HEK293 (cell line): ENCODE results near the gene SPIB.
A peak's percentile ranks its signal among the peaks of the same experiment; 100 is the strongest.

Experiments
- CTCF ChIA-PET: fragments of 350-600 bp; formaldehyde crosslinking; extraction: SDS; loops from one replicate; lab custom pipeline; 2021; ENCODE audit warnings: antibody characterized with exemption; lab: Yijun Ruan, JAX
- POLR2A ChIA-PET: fragments of 300-600 bp; formaldehyde crosslinking; extraction: SDS; loops from one replicate; lab custom pipeline; 2020; ENCODE audit warnings: antibody characterized with exemption, inconsistent platforms; lab: Yijun Ruan, JAX
- H3K27ac ChIP-seq: fragments of 200-500 bp; sonication (Bioruptor generic); 2 replicates; pipeline ENCODE4 v1.5.1; 2014; ENCODE audit warnings: low read depth, low read length, control low read depth, inconsistent platforms; ENCODE audit errors: extremely low read depth
- H3K36me3 ChIP-seq, 2 experiments: fragments of 200-500 bp in 1 of 2; sonication (Bioruptor generic) in 1 of 2; 1 replicate in 1 of 2; 2 replicates in 1 of 2; pipeline ENCODE4 v1.5.1; 2014 to 2017; ENCODE audit warnings: inconsistent platforms in 2 of 2, low read length in 2 of 2; ENCODE audit not compliant: control insufficient read depth in 2 of 2, insufficient read depth in 1 of 2
- H3K4me1 ChIP-seq: fragments of 200-500 bp; sonication (Bioruptor generic); 2 replicates; pipeline ENCODE4 v1.5.1; 2014; ENCODE audit warnings: mild to moderate bottlenecking, low read length, inconsistent platforms; ENCODE audit not compliant: control insufficient read depth, insufficient read depth
- H3K4me3 ChIP-seq: 2 replicates; pipeline ENCODE4 v1.5.1; 2011; ENCODE audit warnings: low read depth, mild to moderate bottlenecking, control low read depth, low read length, moderate library complexity
- H3K9me3 ChIP-seq: fragments of 200-500 bp; sonication (Bioruptor generic); 2 replicates; pipeline ENCODE4 v1.5.1; 2014; ENCODE audit warnings: low read depth, low read length, inconsistent platforms; ENCODE audit not compliant: control insufficient read depth, insufficient read depth
- BCL11B ChIP-seq: fragments of 450-650 bp; formaldehyde crosslinking; IDR thresholded peaks from 2 replicates; pipeline ENCODE4 v1.5.1; 2016; ENCODE audit warnings: low read depth, missing biosample characterization, missing genetic modification characterization
- BCL6B ChIP-seq: fragments of 450-650 bp; formaldehyde crosslinking; IDR thresholded peaks from 2 replicates; pipeline ENCODE4 v1.5.1; 2017; ENCODE audit warnings: missing biosample characterization, missing genetic modification characterization
- CTCF ChIP-seq: fragments of 450-650 bp; formaldehyde crosslinking; IDR thresholded peaks from 2 replicates; pipeline ENCODE4 v1.5.1; 2016; ENCODE audit warnings: missing biosample characterization, missing genetic modification characterization
- KLF1 ChIP-seq: fragments of 450-650 bp; formaldehyde crosslinking; IDR thresholded peaks from 2 replicates; pipeline ENCODE4 v1.5.1; 2016; ENCODE audit warnings: missing biosample characterization, missing genetic modification characterization
- KLF9 ChIP-seq: fragments of 450-650 bp; formaldehyde crosslinking; IDR thresholded peaks from 2 replicates; pipeline ENCODE4 v1.5.1; 2016; ENCODE audit warnings: missing biosample characterization, missing genetic modification characterization, low read depth
- ZBTB6 ChIP-seq: fragments of 450-650 bp; formaldehyde crosslinking; IDR thresholded peaks from 2 replicates; pipeline ENCODE4 v1.5.1; 2017; ENCODE audit warnings: missing biosample characterization, missing genetic modification characterization
- ZNF274 ChIP-seq, 2 experiments: fragments of 200-500 bp in 1 of 2; fragments of 450-650 bp in 1 of 2; sonication (Bioruptor generic) in 1 of 2; formaldehyde crosslinking in 1 of 2; IDR thresholded peaks; 2 replicates each; pipeline versions ENCODE4 v1.5.1 to v1.6.1; 2014 to 2016; ENCODE audit warnings: borderline replicate concordance in 1 of 2, inconsistent platforms in 1 of 2, low read length in 1 of 2, missing biosample characterization in 1 of 2, missing genetic modification characterization in 1 of 2
- ZNF354C ChIP-seq: fragments of 450-650 bp; formaldehyde crosslinking; IDR thresholded peaks from 2 replicates; pipeline ENCODE4 v1.5.1; 2016; ENCODE audit warnings: missing biosample characterization, missing genetic modification characterization, low read depth, borderline replicate concordance
- ZNF416 ChIP-seq: fragments of 450-650 bp; formaldehyde crosslinking; IDR thresholded peaks from 2 replicates; pipeline ENCODE4 v1.5.1; 2016; ENCODE audit warnings: missing biosample characterization, missing genetic modification characterization
- ZNF433 ChIP-seq: fragments of 450-650 bp; formaldehyde crosslinking; IDR thresholded peaks from 2 replicates; pipeline ENCODE4 v1.5.1; 2016; ENCODE audit warnings: missing biosample characterization, missing genetic modification characterization, low read depth
- ZNF596 ChIP-seq: fragments of 450-650 bp; IDR thresholded peaks from 2 replicates; pipeline ENCODE4 v1.5.0; 2018; ENCODE audit warnings: missing biosample characterization, mild to moderate bottlenecking, missing genetic modification characterization, moderate library complexity
- ZNF626 ChIP-seq: fragments of 450-650 bp; sonication (Bioruptor Pico); formaldehyde crosslinking; IDR thresholded peaks from 2 replicates; pipeline ENCODE4 v1.5.1; 2018; ENCODE audit warnings: missing biosample characterization, missing genetic modification characterization, inconsistent platforms
- ZNF629 ChIP-seq: fragments of 450-650 bp; formaldehyde crosslinking; IDR thresholded peaks from 2 replicates; pipeline ENCODE4 v1.5.1; 2017; ENCODE audit warnings: missing biosample characterization, missing genetic modification characterization
- TF ChIP-seq, protein P1 (sequence below): fragments of 450-650 bp; formaldehyde crosslinking; IDR thresholded peaks from 2 replicates; pipeline ENCODE4 v1.5.1; 2016; ENCODE audit warnings: missing biosample characterization, missing genetic modification characterization, borderline replicate concordance
- TF ChIP-seq, protein P2 (sequence below): fragments of 450-650 bp; IDR thresholded peaks from 2 replicates; pipeline ENCODE4 v1.5.1; 2018; ENCODE audit warnings: missing biosample characterization, missing genetic modification characterization
- TF ChIP-seq, protein P3 (sequence below): fragments of 450-650 bp; formaldehyde crosslinking; IDR thresholded peaks from 2 replicates; pipeline ENCODE4 v1.5.1; 2016; ENCODE audit warnings: missing biosample characterization, missing genetic modification characterization

Gene SPIB

DNA sequence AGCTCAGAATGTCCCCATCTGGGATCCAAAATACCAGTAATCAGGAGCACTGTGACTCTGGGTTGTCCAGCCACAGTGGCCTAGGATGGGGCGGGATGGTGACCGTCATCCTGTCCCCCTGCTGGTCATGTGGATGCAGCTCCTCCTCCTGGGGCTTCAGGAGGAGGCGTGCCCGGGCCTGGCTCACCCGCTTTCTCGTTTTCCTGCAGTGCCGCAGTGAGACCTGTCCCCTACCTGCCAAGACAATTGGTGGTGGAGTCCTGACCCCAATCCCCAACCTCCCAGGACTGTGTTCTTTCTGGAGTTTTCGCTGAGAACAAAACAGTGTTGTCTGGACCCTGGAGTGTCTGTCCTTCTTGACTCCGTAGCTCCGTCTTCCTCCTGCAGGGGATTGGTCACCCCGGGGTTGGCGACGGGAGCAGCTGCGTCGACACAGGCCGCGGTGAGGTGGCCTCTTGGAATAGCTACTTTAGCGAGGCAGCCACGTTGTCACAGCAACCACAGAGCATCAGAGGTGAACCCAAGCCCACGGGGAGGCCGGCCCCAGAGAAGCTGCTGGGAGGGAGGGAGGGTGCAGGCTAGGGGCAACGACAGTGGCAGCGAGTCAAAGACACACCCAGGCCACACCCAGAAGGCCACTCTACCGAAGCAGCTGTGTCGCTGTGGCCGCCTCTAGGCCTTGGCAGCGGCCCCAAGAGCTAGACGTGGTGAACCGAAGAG is 47.4 kb downstream of the SPIB start:
- CTCF ChIA-PET = interaction anchor here (1.0 to 2.8 kb wide), 6 partner anchors 18 to 109 kb away, joined by 3 to 11 read pairs (median 3); no protein-coding TSS in a partner anchor
- no peak for TF ChIP-seq ZNF433
- TF ChIP-seq CTCF = 0 out of 2 replicates have a peak, but pooled peaks have one; percentile 14
- TF ChIP-seq BCL11B (tag by site-specific recombination) = no peak
- no peak for TF ChIP-seq ZNF416 (tag by site-specific recombination)
- peak; percentile 81 for TF ChIP-seq KLF1
- TF ChIP-seq, protein P1, sequence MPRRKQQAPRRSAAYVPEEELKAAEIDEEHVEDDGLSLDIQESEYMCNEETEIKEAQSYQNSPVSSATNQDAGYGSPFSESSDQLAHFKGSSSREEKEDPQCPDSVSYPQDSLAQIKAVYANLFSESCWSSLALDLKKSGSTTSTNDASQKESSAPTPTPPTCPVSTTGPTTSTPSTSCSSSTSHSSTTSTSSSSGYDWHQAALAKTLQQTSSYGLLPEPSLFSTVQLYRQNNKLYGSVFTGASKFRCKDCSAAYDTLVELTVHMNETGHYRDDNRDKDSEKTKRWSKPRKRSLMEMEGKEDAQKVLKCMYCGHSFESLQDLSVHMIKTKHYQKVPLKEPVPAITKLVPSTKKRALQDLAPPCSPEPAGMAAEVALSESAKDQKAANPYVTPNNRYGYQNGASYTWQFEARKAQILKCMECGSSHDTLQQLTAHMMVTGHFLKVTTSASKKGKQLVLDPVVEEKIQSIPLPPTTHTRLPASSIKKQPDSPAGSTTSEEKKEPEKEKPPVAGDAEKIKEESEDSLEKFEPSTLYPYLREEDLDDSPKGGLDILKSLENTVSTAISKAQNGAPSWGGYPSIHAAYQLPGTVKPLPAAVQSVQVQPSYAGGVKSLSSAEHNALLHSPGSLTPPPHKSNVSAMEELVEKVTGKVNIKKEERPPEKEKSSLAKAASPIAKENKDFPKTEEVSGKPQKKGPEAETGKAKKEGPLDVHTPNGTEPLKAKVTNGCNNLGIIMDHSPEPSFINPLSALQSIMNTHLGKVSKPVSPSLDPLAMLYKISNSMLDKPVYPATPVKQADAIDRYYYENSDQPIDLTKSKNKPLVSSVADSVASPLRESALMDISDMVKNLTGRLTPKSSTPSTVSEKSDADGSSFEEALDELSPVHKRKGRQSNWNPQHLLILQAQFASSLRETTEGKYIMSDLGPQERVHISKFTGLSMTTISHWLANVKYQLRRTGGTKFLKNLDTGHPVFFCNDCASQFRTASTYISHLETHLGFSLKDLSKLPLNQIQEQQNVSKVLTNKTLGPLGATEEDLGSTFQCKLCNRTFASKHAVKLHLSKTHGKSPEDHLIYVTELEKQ (tag by site-specific recombination) = no peak
- TF ChIP-seq ZNF626 (tag by site-specific recombination) = no peak
- TF ChIP-seq ZNF596 (tag by site-specific recombination) = no peak
- POLR2A ChIA-PET = interaction anchor here (0.6 to 1.7 kb wide), 5 partner anchors 11 to 137 kb away, joined by 3 to 5 read pairs (median 5); partner anchors contain the start of gene POLD1
- Histone ChIP-seq H3K27ac (no peak overlapping the region), H3K36me3 (no peaks in the 10 kb centered on the region), H3K9me3 (no peaks in the 10 kb centered on the region), H3K4me1 (no peaks in the 10 kb centered on the region), H3K4me3 (no peak overlapping the region)

DNA sequence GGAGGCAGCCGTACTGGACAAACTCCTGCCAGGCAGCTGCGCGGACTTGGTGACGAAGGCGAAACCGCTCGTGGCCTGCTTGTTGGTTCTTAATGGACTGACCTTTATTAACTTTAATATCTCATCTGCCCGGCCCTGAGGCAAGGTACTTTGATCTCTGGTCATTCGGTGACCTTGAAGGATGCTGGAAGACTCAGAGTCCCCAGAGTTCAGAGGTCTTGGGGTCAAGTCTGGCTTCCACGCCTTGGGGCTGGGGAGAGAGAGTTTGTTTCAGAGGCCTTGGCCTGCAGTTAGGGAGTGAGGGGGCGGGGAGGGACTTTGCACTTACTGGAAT is 47.9 kb downstream of the SPIB start:
- ChIA-PET POLR2A (no interaction called here), CTCF (interaction anchor here (1.0 to 2.8 kb wide), 4 partner anchors 96 to 109 kb away, joined by 3 to 11 read pairs (median 4); no protein-coding TSS in a partner anchor)
- H3K9me3 ChIP-seq = no peaks in the 10 kb centered on the region
- no peak overlapping the region for H3K27ac ChIP-seq
- H3K36me3 ChIP-seq = no peaks in the 10 kb centered on the region
- H3K4me3 ChIP-seq = no peak overlapping the region
- no peaks in the 10 kb centered on the region for H3K4me1 ChIP-seq
- TF ChIP-seq ZNF629 (tag by site-specific recombination) (no peak), ZNF274 (IDR thresholded peaks at IDR 0.05; ENCODE audit: low read length) (no peak), ZNF274 (tag by site-specific recombination; IDR thresholded peaks at IDR 0.05; ENCODE audit: borderline replicate concordance) (no peak), ZNF433 (no peak), ZNF416 (tag by site-specific recombination) (no peak), ZBTB6 (tag by site-specific recombination) (no peak), KLF9 (tag by site-specific recombination) (no peak), BCL6B (tag by site-specific recombination) (no peak), ZNF354C (tag by site-specific recombination) (no peak)
- TF ChIP-seq, protein P2, sequence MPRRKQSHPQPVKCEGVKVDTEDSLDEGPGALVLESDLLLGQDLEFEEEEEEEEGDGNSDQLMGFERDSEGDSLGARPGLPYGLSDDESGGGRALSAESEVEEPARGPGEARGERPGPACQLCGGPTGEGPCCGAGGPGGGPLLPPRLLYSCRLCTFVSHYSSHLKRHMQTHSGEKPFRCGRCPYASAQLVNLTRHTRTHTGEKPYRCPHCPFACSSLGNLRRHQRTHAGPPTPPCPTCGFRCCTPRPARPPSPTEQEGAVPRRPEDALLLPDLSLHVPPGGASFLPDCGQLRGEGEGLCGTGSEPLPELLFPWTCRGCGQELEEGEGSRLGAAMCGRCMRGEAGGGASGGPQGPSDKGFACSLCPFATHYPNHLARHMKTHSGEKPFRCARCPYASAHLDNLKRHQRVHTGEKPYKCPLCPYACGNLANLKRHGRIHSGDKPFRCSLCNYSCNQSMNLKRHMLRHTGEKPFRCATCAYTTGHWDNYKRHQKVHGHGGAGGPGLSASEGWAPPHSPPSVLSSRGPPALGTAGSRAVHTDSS (tag by site-specific recombination) = no peak
- TF ChIP-seq, protein P3, sequence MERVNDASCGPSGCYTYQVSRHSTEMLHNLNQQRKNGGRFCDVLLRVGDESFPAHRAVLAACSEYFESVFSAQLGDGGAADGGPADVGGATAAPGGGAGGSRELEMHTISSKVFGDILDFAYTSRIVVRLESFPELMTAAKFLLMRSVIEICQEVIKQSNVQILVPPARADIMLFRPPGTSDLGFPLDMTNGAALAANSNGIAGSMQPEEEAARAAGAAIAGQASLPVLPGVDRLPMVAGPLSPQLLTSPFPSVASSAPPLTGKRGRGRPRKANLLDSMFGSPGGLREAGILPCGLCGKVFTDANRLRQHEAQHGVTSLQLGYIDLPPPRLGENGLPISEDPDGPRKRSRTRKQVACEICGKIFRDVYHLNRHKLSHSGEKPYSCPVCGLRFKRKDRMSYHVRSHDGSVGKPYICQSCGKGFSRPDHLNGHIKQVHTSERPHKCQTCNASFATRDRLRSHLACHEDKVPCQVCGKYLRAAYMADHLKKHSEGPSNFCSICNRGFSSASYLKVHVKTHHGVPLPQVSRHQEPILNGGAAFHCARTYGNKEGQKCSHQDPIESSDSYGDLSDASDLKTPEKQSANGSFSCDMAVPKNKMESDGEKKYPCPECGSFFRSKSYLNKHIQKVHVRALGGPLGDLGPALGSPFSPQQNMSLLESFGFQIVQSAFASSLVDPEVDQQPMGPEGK (tag by site-specific recombination) = no peak
- TF ChIP-seq, protein P1 (tag by site-specific recombination) = no peak
